Peyer's patch (tissue), 4 donors: ENCODE measurements around the gene CADPS2.

Experiments
- CTCF ChIP-seq, 6 experiments: fragments of 450-650 bp in 4 of 6; fragments of 200-600 bp in 2 of 6; sonication (generic) in 1 of 6; IDR thresholded peaks; one replicate each; pipeline ENCODE4 v1.5.1; 2017 to 2019; ENCODE audit warnings: antibody characterized with exemption in 6 of 6, mild to moderate bottlenecking in 3 of 6, moderate library complexity in 1 of 6
- POLR2A ChIP-seq, 2 donors: fragments of 450-650 bp; IDR thresholded peaks; one replicate each; pipeline ENCODE4 v1.5.1; 2017; ENCODE audit warnings: antibody characterized with exemption in 2 of 2, mild to moderate bottlenecking in 2 of 2, moderate library complexity in 2 of 2

- TF ChIP-seq POLR2A (IDR thresholded peaks at IDR 0.05) (no peak), CTCF (IDR thresholded peaks at IDR 0.05) (no peak)
Measured at GRCh38 chr7:122544463-122544862, 341.8 kb downstream of the CADPS2 start.
